Measurements from ENCODE around the gene LRRC8E.

- no peak for TF ChIP-seq CTCF (IDR thresholded peaks at IDR 0.05)
- no peak for TF ChIP-seq POLR2A (IDR thresholded peaks at IDR 0.05)
- TF ChIP-seq POLR2AphosphoS5 (IDR thresholded peaks at IDR 0.05) = no peak
Observed at GRCh38 chr19:7845390-7846154, 42.7 kb upstream of the LRRC8E start.
